A673 (cell line): Measurements from ENCODE around the gene KREMEN1.

ENCODE experiments used
- EZH2 ChIP-seq: fragments of 200-600 bp; sonication (generic); IDR thresholded peaks from 2 replicates; pipeline ENCODE4 v1.6.1; 2017; ENCODE audit warnings: borderline replicate concordance, low read depth, mild to moderate bottlenecking, mixed read lengths, antibody characterized with exemption, low read length; ENCODE audit not compliant: poor library complexity, severe bottlenecking
- TF ChIP-seq, protein P1 (sequence below): fragments of 300-800, 200-600 bp; sonication (generic); conservative IDR thresholded peaks from 2 replicates; pipeline ENCODE4 v1.5.1; 2017; ENCODE audit warnings: low read depth, mild to moderate bottlenecking, antibody characterized with exemption, low read length, moderate library complexity, mixed read lengths

DNA sequence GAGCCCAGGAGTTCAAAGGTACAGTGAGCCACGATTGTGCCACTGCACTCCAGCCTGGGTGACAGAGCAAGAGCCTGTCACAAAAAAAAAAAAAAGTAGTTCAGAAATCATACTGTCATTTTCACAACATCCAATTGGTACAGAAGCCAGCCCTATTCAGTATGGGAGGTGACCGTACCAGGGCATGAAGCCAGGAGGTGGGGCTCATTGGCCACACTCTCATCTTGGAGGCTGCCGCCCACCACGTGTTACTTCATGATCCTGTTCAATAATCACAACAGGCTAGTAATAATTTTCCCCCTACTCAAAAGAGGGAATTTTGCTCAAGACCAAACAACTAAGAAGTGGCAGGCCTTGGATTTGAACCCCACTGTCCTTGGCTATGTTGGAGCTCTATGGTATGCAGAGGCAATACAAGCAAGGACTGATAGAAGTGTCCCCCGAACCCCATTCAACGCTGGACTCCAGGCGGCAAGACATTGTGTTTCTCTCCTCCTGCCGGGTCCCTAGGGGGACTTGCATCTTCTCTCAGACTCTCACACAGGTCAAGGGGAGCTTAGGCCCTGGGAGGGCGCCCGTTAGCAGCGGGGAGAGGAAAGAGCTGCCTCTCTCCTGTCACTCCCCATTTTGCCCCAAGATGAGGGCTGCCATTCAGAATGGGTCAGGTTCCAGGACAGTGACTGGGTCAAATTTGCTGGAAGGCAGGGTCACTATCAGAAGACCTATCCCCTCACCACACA is 92.7 kb downstream of the KREMEN1 start:
- TF ChIP-seq, protein P1, sequence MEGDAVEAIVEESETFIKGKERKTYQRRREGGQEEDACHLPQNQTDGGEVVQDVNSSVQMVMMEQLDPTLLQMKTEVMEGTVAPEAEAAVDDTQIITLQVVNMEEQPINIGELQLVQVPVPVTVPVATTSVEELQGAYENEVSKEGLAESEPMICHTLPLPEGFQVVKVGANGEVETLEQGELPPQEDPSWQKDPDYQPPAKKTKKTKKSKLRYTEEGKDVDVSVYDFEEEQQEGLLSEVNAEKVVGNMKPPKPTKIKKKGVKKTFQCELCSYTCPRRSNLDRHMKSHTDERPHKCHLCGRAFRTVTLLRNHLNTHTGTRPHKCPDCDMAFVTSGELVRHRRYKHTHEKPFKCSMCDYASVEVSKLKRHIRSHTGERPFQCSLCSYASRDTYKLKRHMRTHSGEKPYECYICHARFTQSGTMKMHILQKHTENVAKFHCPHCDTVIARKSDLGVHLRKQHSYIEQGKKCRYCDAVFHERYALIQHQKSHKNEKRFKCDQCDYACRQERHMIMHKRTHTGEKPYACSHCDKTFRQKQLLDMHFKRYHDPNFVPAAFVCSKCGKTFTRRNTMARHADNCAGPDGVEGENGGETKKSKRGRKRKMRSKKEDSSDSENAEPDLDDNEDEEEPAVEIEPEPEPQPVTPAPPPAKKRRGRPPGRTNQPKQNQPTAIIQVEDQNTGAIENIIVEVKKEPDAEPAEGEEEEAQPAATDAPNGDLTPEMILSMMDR: no peak
- no peak for TF ChIP-seq EZH2
